Adrenal gland (tissue), 5 donors: ENCODE data around the gene WASHC4.

ENCODE experiments used
- CTCF ChIP-seq, 6 experiments: fragments of 450-650 bp in 4 of 6; fragments of 200-600 bp in 2 of 6; sonication (generic) in 1 of 6; IDR thresholded peaks; 1 replicate in 5 of 6; 2 replicates in 1 of 6; pipeline versions ENCODE4 v1.5.1 to v1.8.0; 2016 to 2021; ENCODE audit warnings: antibody characterized with exemption in 6 of 6, mild to moderate bottlenecking in 2 of 6, moderate library complexity in 1 of 6
- POLR2A ChIP-seq, 2 donors: fragments of 450-650 bp; IDR thresholded peaks; one replicate each; pipeline ENCODE4 v1.6.1; 2017; ENCODE audit warnings: antibody characterized with exemption in 2 of 2, mild to moderate bottlenecking in 2 of 2, moderate library complexity in 1 of 2
- donor health status: DM: no; HTN: no; CAD: no.

- TF ChIP-seq CTCF (IDR thresholded peaks at IDR 0.05) (no peak), POLR2A (IDR thresholded peaks at IDR 0.05) (no peak)
Observed at GRCh38 chr12:105071981-105072380, 35.5 kb upstream of the WASHC4 start.
